ENCODE measurements around the gene SEC61B. TPM values are rescaled to one million over a fixed set of nuclear protein-coding genes. Genes with fewer than 3 reads are reported as not detected.

The SEC61B gene
- total RNA-seq, 4 donors from 2014 or later = 78.8 to 143 (median 117) TPM

DNA sequence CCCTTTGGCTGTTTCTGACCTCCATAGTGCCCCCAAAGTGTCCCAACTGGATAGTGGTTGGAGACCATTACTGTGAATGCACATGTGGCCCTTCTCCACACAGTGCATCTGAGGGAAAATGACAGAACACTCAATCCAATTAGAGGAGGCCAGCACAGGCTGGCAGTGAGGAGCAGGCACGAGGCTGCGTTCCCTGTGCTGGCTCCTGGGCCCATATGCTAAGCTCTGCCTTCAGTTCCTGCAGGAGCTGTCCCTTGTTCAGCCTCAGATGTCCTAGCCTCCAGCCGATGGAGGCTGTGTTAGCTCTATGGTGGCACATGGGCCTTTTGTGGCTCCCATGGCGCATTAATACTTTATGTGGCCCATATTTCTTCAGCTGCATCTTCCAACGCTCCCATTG is 36.1 kb upstream of the SEC61B start:
- no peak overlapping the region for H3K27ac ChIP-seq
- no peaks in the 10 kb centered on the region for H3K9me3 ChIP-seq
- intact Hi-C loops (cut with DNase I) = no loop called here
- no peak for DNase-seq
- no peak overlapping the region for H3K4me3 ChIP-seq
- H3K4me1 ChIP-seq = peaks cover 0 to 13% (median 5%) of the 10 kb centered on the region in 3 donors
- 86 to 93% methylated on average over 4 to 5 of the region's 5 CpGs for WGBS, 2 donors
- peaks cover 0 to 3% (median 0%) of the 10 kb centered on the region in 4 donors for H3K27me3 ChIP-seq
- TF ChIP-seq, protein P1, sequence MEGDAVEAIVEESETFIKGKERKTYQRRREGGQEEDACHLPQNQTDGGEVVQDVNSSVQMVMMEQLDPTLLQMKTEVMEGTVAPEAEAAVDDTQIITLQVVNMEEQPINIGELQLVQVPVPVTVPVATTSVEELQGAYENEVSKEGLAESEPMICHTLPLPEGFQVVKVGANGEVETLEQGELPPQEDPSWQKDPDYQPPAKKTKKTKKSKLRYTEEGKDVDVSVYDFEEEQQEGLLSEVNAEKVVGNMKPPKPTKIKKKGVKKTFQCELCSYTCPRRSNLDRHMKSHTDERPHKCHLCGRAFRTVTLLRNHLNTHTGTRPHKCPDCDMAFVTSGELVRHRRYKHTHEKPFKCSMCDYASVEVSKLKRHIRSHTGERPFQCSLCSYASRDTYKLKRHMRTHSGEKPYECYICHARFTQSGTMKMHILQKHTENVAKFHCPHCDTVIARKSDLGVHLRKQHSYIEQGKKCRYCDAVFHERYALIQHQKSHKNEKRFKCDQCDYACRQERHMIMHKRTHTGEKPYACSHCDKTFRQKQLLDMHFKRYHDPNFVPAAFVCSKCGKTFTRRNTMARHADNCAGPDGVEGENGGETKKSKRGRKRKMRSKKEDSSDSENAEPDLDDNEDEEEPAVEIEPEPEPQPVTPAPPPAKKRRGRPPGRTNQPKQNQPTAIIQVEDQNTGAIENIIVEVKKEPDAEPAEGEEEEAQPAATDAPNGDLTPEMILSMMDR (IDR thresholded peaks at IDR 0.05) = no peak
- no peak for TF ChIP-seq POLR2A (IDR thresholded peaks at IDR 0.05)
- no peaks in the 10 kb centered on the region for H3K36me3 ChIP-seq

DNA sequence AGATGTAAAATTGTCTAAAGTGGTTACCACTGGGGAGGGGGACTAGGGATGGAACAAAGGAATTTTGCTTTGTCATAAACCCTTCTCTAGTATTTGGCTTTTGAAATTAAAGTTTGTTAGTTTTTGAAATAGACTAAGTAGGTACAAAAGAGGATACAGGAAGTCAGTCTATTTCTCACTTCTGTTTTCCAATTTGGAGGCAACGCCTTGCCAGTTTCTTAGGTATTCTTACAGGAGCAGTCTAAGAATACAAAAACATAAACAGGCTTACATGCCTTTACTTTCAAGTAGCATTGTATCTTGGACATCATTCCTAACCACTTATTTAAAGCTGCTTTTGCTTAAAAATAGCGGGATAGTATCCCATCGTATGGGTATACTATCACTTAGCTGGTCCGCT is 34.8 kb upstream of the SEC61B start:
- intact Hi-C loops (cut with DNase I) = no loop called here
- 63 to 70% methylated on average over 4 of the region's 4 CpGs for WGBS, 2 donors
- no peak overlapping the region for H3K27ac ChIP-seq
- peaks cover 0 to 3% (median 0%) of the 10 kb centered on the region in 4 donors for H3K27me3 ChIP-seq
- H3K4me3 ChIP-seq = no peak overlapping the region
- DNase-seq = no peak
- no peaks in the 10 kb centered on the region for H3K36me3 ChIP-seq
- peaks cover 0 to 13% (median 5%) of the 10 kb centered on the region in 3 donors for H3K4me1 ChIP-seq
- H3K9me3 ChIP-seq = no peaks in the 10 kb centered on the region
- TF ChIP-seq, protein P1 (IDR thresholded peaks at IDR 0.05) = no peak
- TF ChIP-seq POLR2A (IDR thresholded peaks at IDR 0.05) = no peak

DNA sequence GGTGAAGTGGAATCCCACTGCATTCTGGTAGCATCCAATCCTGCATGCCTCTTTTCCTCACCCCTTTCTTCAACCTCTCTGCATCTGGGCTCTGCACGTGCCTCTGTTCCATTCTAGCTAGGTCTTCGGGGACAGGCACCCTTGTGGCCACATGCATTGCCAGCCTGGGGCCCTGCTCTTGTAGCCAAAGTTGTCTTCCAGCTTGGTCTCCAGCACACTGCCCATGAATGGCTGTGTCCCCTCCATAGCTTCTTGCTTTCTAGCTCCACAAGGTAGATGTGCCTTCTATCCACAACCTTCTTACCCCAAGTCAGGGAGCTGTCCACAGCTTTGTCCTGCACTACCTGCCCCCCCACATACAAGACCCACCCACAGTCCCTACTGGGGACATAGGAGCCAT is 32.9 kb upstream of the SEC61B start:
- no peaks in the 10 kb centered on the region for H3K36me3 ChIP-seq

DNA sequence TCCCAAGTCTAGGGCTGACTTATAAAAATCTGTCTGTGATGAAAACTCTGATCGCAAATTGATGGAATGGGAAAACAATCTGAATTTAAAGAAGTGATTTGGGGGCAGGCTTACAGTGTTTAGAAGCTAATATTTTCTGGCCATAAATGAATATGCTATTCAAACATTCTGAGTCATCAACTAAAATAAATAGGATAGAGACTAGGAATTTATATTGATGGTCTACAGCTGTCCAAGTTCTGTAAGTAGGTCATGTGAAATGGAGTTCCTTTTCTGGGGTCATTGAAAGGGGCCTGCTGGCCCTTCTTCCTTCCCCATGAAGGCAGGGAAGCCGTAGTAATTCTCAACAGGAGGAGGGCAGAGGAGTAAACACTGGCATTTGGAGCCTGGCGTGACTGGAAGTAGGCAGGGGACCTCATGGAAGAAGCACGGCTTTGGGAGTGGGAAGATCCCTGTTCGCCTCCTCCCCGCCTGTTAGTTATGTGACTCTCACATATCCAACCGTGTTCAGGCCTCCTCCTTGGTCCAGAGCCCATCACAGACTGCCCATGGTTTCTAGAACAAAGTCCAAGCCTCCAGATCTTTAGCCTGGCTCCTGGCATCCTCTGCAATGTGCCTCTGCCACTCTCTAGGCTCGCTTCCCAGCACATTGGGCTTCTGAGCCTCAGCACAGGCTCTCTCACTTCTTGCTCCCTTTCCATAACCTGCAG is 32.0 kb upstream of the SEC61B start:
- no peak overlapping the region for H3K4me3 ChIP-seq
- H3K4me1 ChIP-seq = peaks cover 0 to 2% (median 1%) of the 10 kb centered on the region in 3 donors
- TF ChIP-seq, protein P1 (IDR thresholded peaks at IDR 0.05) = no peak
- TF ChIP-seq POLR2A (IDR thresholded peaks at IDR 0.05) = no peak
- H3K27me3 ChIP-seq = peaks cover 0 to 3% (median 0%) of the 10 kb centered on the region in 4 donors
- no peak overlapping the region for H3K27ac ChIP-seq
- intact Hi-C loops (cut with DNase I) = no loop called here
- DNase-seq = no peak
- H3K36me3 ChIP-seq = no peaks in the 10 kb centered on the region
- H3K9me3 ChIP-seq = no peaks in the 10 kb centered on the region
- 60 to 75% methylated on average over 8 of the region's 8 CpGs for WGBS, 2 donors

More for the DNA sequence above, 32.9 kb upstream of the SEC61B start:
- no peak for DNase-seq
- intact Hi-C loops (cut with DNase I) = no loop called here
- WGBS, 2 donors = 55 to 84% methylated on average over 2 of the region's 2 CpGs
- peaks cover 0 to 3% (median 0%) of the 10 kb centered on the region in 4 donors for H3K27me3 ChIP-seq
- H3K27ac ChIP-seq = no peak overlapping the region
- no peak overlapping the region for H3K4me3 ChIP-seq
- H3K9me3 ChIP-seq = no peaks in the 10 kb centered on the region
- peaks cover 0 to 11% (median 5%) of the 10 kb centered on the region in 3 donors for H3K4me1 ChIP-seq
- TF ChIP-seq POLR2A (IDR thresholded peaks at IDR 0.05) = no peak
- TF ChIP-seq, protein P1 (IDR thresholded peaks at IDR 0.05) = no peak

DNA sequence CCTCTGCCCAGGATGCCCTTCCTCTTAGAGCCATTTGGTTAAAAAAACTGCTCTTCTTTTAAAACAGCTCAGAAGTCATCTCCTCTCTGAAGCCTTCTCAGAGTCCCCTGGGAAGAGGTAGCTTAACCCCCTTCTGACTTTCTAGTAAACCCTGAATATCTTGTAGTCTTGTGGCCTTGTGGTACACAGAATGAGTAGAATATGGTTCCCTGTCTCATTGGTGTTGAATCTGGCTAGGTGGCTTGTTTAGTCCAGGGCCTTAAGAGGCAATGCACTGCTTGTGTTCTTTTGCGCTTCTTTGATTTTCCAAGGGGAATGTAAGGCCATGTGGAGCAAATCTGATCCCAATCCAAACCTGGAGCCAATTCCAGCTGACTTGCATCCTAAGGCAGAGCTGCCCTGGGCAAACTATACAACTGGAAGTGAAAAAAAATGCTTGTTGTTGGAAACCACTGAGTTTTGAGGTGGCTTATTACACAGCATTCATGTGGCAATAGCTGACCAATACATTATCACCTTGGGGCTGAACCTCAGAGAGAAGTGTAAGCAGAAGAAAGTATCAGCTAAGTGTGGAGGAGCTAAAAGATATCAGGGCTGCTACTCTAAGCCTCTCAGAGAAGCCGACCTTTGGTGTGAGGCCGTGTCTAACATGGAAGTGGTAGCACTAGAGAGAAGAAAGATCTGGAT is 31.3 kb upstream of the SEC61B start:
- Histone ChIP-seq H3K27ac (no peak overlapping the region), H3K4me3 (no peak overlapping the region), H3K27me3 (peaks cover 0 to 3% (median 0%) of the 10 kb centered on the region in 4 donors), H3K9me3 (no peaks in the 10 kb centered on the region), H3K4me1 (no peaks in the 10 kb centered on the region), H3K36me3 (no peaks in the 10 kb centered on the region)
- TF ChIP-seq, protein P1 (IDR thresholded peaks at IDR 0.05) = no peak
- TF ChIP-seq POLR2A (IDR thresholded peaks at IDR 0.05) = no peak
- intact Hi-C loops (cut with DNase I) = no loop called here
- DNase-seq = no peak
- 78 to 89% methylated on average over 2 to 3 of the region's 3 CpGs for WGBS, 2 donors
